Measurements from ENCODE around the gene LRP1.

Gene LRP1

DNA sequence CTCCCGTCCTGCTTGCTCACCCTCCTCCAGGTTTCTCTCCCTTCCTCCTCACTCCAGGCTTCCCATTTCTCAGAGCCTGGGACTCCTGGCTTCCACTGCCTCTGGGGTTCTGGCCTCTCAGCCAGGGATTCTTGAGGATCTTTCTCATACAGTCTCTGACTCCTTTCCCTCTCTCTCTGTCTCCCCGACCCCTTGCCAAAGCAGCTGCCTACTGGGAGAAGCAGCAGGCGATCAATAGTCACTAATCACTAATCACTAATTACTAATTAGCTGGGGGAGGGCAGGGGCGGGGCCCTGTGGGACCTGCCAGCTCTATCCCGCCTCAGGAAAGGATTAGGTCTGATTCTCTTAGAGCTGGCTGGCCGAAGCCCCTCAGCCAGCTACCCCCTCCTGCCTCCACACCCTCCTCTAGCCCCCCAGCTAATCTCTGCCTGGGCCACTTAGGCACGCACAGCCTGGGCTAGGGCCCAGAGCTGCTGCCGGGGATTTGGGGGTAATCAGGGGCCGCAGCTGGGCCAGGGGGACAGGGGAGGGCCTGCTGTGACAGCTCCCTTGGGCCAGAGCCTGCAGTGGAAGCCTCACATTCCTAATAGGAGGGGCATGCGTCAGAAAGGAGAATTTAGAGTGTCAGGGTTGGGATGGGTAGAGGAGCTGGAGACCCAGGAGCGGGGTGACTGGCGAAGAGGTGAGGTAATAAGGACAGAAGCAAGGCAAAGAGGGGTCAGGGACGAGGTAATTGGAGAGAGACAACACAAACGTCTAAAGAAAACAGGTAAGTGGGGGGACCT lies 91.1 kb downstream of the LRP1 start:
- no peak for DNase-seq (ENCODE audit: low read depth)
- Histone ChIP-seq H3K9me3 (ENCODE audit: control insufficient read depth, low read length) (no peaks in the 10 kb centered on the region), H3K9ac (ENCODE audit: low read length) (no peak overlapping the region), H3K27me3 (replicated peaks; ENCODE audit: control insufficient read depth, insufficient read depth, low read length) (peaks cover 7% of the 10 kb centered on the region), H3K4me3 (ENCODE audit: low read length) (no peak overlapping the region), H3K4me1 (ENCODE audit: control insufficient read depth, insufficient read depth, low read length) (peaks cover 37% of the 10 kb centered on the region), H3K36me3 (ENCODE audit: control insufficient read depth, insufficient read depth, low read length, severe bottlenecking) (no peaks in the 10 kb centered on the region)

DNA sequence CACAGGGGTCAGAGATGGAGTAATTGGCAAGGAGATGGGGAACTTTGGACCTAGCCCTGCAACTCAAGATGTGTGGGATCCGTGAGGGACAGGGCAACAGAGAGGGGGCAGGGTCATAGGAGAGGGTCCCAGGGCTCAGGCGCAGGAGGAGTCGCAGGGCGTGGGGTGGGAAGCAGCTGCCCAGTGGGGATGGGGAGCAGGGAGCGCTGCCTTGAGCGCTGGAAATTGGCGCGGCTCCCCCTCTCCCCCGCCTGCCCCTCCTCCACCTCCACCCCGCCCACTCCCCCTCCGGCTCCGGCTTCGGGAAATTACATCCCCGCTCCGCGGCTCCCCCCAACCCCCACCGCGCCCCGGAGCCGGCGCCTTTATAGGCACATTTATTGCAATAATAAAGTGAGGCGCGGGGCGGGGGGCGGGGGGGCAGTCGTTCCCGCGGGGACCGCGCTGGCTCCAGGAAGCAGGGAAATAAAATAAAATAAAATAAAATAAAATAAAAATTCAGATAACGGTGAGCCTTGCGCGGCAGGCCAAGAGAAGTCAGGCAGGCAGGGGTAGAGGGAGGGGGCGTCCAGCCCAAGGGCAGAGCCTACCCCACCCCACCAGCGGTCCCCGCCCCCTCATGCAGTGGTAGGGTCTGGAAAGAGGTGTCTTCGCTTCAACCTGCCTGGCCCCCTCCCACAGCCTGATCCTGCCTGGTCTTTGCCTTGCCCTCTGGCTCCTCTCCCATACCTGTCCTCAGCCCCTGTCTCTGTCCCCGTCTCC lies 91.9 kb downstream of the LRP1 start:
- H3K9ac ChIP-seq (ENCODE audit: low read length) = no peak overlapping the region
- H3K4me1 ChIP-seq (ENCODE audit: control insufficient read depth, insufficient read depth, low read length) = peaks cover 31% of the 10 kb centered on the region
- DNase-seq (ENCODE audit: low read depth) = no peak
- peaks cover 7% of the 10 kb centered on the region for H3K27me3 ChIP-seq (replicated peaks; ENCODE audit: control insufficient read depth, insufficient read depth, low read length)
- no peaks in the 10 kb centered on the region for H3K9me3 ChIP-seq (ENCODE audit: control insufficient read depth, low read length)
- H3K36me3 ChIP-seq (ENCODE audit: control insufficient read depth, insufficient read depth, low read length, severe bottlenecking) = no peaks in the 10 kb centered on the region
- no peak overlapping the region for H3K4me3 ChIP-seq (ENCODE audit: low read length)

- H3K4me3 ChIP-seq (ENCODE audit: low read length) = no peak overlapping the region
- peaks cover 7% of the 10 kb centered on the region for H3K27me3 ChIP-seq (replicated peaks; ENCODE audit: control insufficient read depth, insufficient read depth, low read length)
Observed at GRCh38 chr12:57220770-57221168, 92.5 kb downstream of the LRP1 start.

GRCh38 chr12:57221169-57221917 lies 93.1 kb downstream of the LRP1 start:
- Histone ChIP-seq H3K9ac (ENCODE audit: low read length) (no peak overlapping the region), H3K36me3 (ENCODE audit: control insufficient read depth, insufficient read depth, low read length, severe bottlenecking) (no peaks in the 10 kb centered on the region), H3K4me3 (ENCODE audit: low read length) (no peak overlapping the region), H3K27me3 (replicated peaks; ENCODE audit: control insufficient read depth, insufficient read depth, low read length) (peaks cover 7% of the 10 kb centered on the region), H3K4me1 (ENCODE audit: control insufficient read depth, insufficient read depth, low read length) (peaks cover 23% of the 10 kb centered on the region), H3K9me3 (ENCODE audit: control insufficient read depth, low read length) (no peaks in the 10 kb centered on the region)
- no peak for DNase-seq (ENCODE audit: low read depth)

More at GRCh38 chr12:57220770-57221168, 92.5 kb downstream of the LRP1 start:
- Histone ChIP-seq H3K4me1 (ENCODE audit: control insufficient read depth, insufficient read depth, low read length) (peaks cover 25% of the 10 kb centered on the region), H3K9me3 (ENCODE audit: control insufficient read depth, low read length) (no peaks in the 10 kb centered on the region), H3K36me3 (ENCODE audit: control insufficient read depth, insufficient read depth, low read length, severe bottlenecking) (no peaks in the 10 kb centered on the region), H3K9ac (ENCODE audit: low read length) (no peak overlapping the region)
- no peak for DNase-seq (ENCODE audit: low read depth)

DNA sequence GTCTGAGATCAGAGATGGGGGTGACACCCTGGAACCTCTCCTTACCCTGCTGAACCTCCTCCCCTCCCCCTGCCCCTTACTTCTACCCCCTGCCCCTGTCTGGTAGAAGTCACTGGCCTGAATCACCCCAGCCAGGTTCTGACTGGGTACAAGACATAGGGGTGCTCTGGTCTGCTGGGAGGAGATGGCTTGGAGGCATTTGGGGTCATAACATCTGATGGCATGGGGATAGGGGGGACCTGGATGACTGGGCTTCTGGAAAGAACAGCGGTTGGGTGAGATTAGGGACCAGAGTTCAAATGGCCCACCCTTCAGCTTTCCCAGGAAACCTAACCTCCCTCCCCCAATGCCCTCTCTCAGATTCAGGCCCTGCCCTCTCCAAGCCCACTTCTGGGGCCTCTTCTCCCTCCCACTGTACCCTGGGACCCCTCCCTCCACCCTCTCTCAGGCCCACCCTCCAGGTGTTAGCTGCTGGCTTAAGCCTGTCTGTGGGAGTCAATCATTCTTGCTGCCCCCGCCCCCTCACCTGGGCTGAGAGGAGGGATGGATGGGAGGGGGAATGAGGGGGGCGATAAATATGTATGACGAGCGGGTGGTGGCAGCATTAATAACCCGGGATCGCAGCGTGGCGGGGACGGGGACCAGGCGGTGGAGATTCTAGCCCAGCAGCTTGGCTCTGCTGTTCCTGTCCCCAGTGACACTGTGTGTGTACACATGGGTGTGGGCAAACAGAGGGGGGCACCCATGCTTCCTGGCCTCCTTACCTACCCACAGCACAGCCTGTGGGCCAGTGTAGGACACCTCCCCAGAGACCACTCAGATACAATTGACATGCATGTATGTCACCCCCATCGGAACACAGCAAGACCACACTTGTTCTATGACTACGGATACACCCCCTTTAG lies 94.3 kb downstream of the LRP1 start:
- Histone ChIP-seq H3K27me3 (replicated peaks; ENCODE audit: control insufficient read depth, insufficient read depth, low read length) (peaks cover 7% of the 10 kb centered on the region), H3K4me1 (ENCODE audit: control insufficient read depth, insufficient read depth, low read length) (peaks cover 22% of the 10 kb centered on the region), H3K4me3 (ENCODE audit: low read length) (no peak overlapping the region), H3K36me3 (ENCODE audit: control insufficient read depth, insufficient read depth, low read length, severe bottlenecking) (no peaks in the 10 kb centered on the region), H3K9ac (ENCODE audit: low read length) (no peak overlapping the region), H3K9me3 (ENCODE audit: control insufficient read depth, low read length) (no peaks in the 10 kb centered on the region)
- no peak for DNase-seq (ENCODE audit: low read depth)

GRCh38 chr12:57223191-57224165 lies 95.2 kb downstream of the LRP1 start:
- Histone ChIP-seq H3K9me3 (ENCODE audit: control insufficient read depth, low read length) (no peaks in the 10 kb centered on the region), H3K27me3 (replicated peaks; ENCODE audit: control insufficient read depth, insufficient read depth, low read length) (peaks cover 7% of the 10 kb centered on the region)

DNA sequence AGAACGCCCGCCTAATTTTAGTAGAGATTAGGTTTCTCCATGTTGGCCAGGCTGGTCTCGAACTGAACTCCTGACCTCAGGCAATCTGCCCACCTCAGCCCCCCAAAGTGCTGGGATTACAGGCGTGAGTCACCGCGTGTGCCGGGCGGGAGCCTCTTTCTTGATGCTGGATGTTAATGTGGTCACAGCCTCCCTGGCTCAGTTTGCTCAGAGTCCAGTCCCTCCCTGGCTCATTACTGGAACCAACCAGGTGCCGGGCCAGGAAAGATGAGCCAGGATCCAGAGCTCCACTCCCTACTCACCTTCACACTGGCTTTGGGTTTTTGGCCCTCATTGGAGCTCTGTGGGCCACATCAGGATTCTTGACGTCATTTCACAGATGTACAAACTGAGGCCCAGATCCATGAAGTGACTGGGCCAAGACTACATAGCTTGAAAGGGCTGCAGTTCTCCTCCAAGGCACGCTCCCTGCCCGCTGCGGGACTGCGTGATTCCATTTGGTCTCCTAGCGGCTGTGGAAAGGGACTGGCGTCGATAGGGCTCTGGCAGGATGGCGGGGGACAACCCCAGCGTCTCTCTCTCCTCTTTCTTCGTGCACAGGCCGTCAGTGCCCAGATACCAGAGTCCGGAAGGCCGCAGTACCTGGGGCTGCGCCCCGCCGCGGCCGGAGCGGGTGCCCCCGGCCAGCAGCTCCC lies 96.1 kb downstream of the LRP1 start:
- no peaks in the 10 kb centered on the region for H3K9me3 ChIP-seq (ENCODE audit: control insufficient read depth, low read length)
- peaks cover 7% of the 10 kb centered on the region for H3K27me3 ChIP-seq (replicated peaks; ENCODE audit: control insufficient read depth, insufficient read depth, low read length)
- DNase-seq (ENCODE audit: low read depth) = no peak
- peaks cover 13% of the 10 kb centered on the region for H3K4me1 ChIP-seq (ENCODE audit: control insufficient read depth, insufficient read depth, low read length)
- no peak overlapping the region for H3K4me3 ChIP-seq (ENCODE audit: low read length)
- no peaks in the 10 kb centered on the region for H3K36me3 ChIP-seq (ENCODE audit: control insufficient read depth, insufficient read depth, low read length, severe bottlenecking)
- no peak overlapping the region for H3K9ac ChIP-seq (ENCODE audit: low read length)

More at GRCh38 chr12:57223191-57224165, 95.2 kb downstream of the LRP1 start:
- Histone ChIP-seq H3K9ac (ENCODE audit: low read length) (no peak overlapping the region), H3K4me3 (ENCODE audit: low read length) (no peak overlapping the region), H3K36me3 (ENCODE audit: control insufficient read depth, insufficient read depth, low read length, severe bottlenecking) (no peaks in the 10 kb centered on the region), H3K4me1 (ENCODE audit: control insufficient read depth, insufficient read depth, low read length) (peaks cover 14% of the 10 kb centered on the region)
- no peak for DNase-seq (ENCODE audit: low read depth)

DNA sequence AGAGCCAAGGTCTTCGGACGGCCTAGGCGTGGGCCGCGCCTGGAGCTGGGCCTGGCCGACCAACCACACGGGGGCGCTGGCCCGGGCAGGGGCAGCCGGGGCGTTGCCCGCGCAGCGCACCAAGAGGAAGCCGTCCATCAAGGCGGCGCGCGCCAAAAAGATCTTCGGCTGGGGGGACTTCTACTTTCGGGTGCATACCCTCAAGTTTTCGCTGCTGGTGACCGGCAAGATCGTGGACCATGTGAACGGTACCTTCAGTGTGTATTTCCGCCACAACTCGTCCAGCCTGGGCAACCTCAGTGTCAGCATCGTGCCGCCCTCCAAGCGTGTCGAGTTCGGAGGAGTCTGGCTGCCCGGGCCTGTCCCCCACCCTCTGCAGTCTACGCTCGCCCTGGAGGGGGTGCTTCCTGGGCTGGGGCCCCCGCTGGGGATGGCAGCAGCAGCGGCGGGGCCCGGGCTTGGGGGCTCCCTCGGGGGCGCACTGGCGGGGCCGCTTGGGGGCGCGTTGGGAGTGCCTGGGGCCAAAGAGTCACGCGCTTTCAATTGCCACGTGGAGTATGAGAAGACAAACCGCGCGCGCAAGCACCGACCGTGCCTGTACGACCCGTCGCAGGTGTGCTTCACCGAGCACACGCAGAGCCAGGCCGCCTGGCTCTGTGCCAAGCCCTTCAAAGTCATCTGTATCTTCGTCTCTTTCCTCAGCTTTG lies 96.8 kb downstream of the LRP1 start:
- Histone ChIP-seq H3K9me3 (ENCODE audit: control insufficient read depth, low read length) (no peaks in the 10 kb centered on the region), H3K4me3 (ENCODE audit: low read length) (no peak overlapping the region), H3K36me3 (ENCODE audit: control insufficient read depth, insufficient read depth, low read length, severe bottlenecking) (no peaks in the 10 kb centered on the region), H3K27me3 (replicated peaks; ENCODE audit: control insufficient read depth, insufficient read depth, low read length) (peaks cover 7% of the 10 kb centered on the region), H3K9ac (ENCODE audit: low read length) (no peak overlapping the region), H3K4me1 (ENCODE audit: control insufficient read depth, insufficient read depth, low read length) (peaks cover 13% of the 10 kb centered on the region)
- DNase-seq (ENCODE audit: low read depth) = no peak

DNA sequence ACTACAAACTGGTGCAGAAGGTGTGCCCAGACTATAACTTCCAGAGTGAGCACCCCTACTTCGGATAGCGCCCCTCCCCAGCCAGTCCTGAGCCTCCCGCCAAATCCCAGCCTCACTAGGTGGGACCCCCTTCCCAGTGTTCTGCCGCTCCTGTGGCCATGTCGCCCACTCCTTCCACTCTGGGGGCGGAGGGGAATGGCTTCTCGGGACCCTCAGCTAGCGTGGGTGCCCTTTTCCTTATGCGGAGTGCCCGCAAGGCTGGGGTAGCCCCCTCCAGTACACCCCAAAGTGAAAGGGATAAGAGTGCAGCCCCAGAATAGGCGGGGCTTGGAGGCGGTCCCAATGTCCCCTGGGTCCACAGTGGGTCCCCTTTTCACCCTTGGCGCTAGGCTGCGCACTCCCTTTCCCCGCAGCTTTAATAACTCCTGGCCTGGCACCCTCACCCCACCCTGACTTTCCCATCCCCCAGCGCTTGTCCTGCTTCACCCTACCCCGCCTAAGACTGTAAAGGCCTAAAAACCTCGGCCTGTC lies 97.5 kb downstream of the LRP1 start:
- H3K4me1 ChIP-seq (ENCODE audit: control insufficient read depth, insufficient read depth, low read length) = peaks cover 18% of the 10 kb centered on the region
- H3K36me3 ChIP-seq (ENCODE audit: control insufficient read depth, insufficient read depth, low read length, severe bottlenecking) = no peaks in the 10 kb centered on the region
- no peak overlapping the region for H3K9ac ChIP-seq (ENCODE audit: low read length)
- DNase-seq (ENCODE audit: low read depth) = no peak
- no peak overlapping the region for H3K4me3 ChIP-seq (ENCODE audit: low read length)
- H3K27me3 ChIP-seq (replicated peaks; ENCODE audit: control insufficient read depth, insufficient read depth, low read length) = peaks cover 6% of the 10 kb centered on the region
- H3K9me3 ChIP-seq (ENCODE audit: control insufficient read depth, low read length) = no peaks in the 10 kb centered on the region

Measured in adipocyte (in vitro differentiated cells).